HG02970 (cell line): ENCODE data around the gene NEK6.

Source experiments
- ATAC-seq: cut with Tn5 transposase; IDR thresholded peaks from one replicate; pipeline ENCODE4 v1.9.1; 2021; ENCODE audit warnings: mild to moderate bottlenecking, moderate library complexity, moderate number of reproducible peaks; ENCODE audit not compliant: unreplicated experiment, low FRiP score

Gene NEK6

GRCh38 chr9:124335320-124335707, 77.6 kb downstream of the NEK6 start:
- no peak for ATAC-seq

GRCh38 chr9:124337562-124337961, 79.8 kb downstream of the NEK6 start:
- no peak for ATAC-seq

- no peak for ATAC-seq
Observed at GRCh38 chr9:124339603-124340146, 81.9 kb downstream of the NEK6 start.

GRCh38 chr9:124340219-124341069, 82.7 kb downstream of the NEK6 start:
- no peak for ATAC-seq

GRCh38 chr9:124341455-124342170, 83.9 kb downstream of the NEK6 start:
- no peak for ATAC-seq

- ATAC-seq = no peak
Observed at GRCh38 chr9:124342402-124342775, 84.6 kb downstream of the NEK6 start.

- no peak for ATAC-seq
Observed at GRCh38 chr9:124342776-124343485, 85.2 kb downstream of the NEK6 start.

- no peak for ATAC-seq
Observed at GRCh38 chr9:124343533-124344290, 86.0 kb downstream of the NEK6 start.

GRCh38 chr9:124344291-124345050, 86.7 kb downstream of the NEK6 start:
- no peak for ATAC-seq

GRCh38 chr9:124345063-124345462, 87.3 kb downstream of the NEK6 start:
- ATAC-seq = no peak

- ATAC-seq = no peak
Observed at GRCh38 chr9:124345751-124346281, 88.1 kb downstream of the NEK6 start.

- ATAC-seq = no peak
Observed at GRCh38 chr9:124346347-124347163, 88.8 kb downstream of the NEK6 start.

- no peak for ATAC-seq
Observed at GRCh38 chr9:124347206-124347967, 89.6 kb downstream of the NEK6 start.

- no peak for ATAC-seq
Observed at GRCh38 chr9:124347968-124348358, 90.2 kb downstream of the NEK6 start.

GRCh38 chr9:124348363-124348762, 90.6 kb downstream of the NEK6 start:
- ATAC-seq = no peak

- ATAC-seq = no peak
Observed at GRCh38 chr9:124348831-124349230, 91.1 kb downstream of the NEK6 start.

- no peak for ATAC-seq
Observed at GRCh38 chr9:124349267-124349666, 91.5 kb downstream of the NEK6 start.
